Measurements from ENCODE around the gene HHIPL1. TPM values are rescaled to one million over a fixed set of nuclear protein-coding genes. Genes with fewer than 3 reads are reported as not detected.

Gene HHIPL1
- total and polyA plus RNA-seq, 2 donors (not counting 3 experiments of a cell fraction or from before 2014, with no cell fraction given): 1.3 to 2.1 TPM

GRCh38 chr14:99643343-99643742 lies 1.6 kb upstream of the HHIPL1 start:
- H3K27ac ChIP-seq (ENCODE audit: insufficient read depth, low read depth, low read length): no peak overlapping the region
- H3K4me2 ChIP-seq (ENCODE audit: insufficient read depth, low read length): no peak overlapping the region
- no peak for DNase-seq (ENCODE audit: low read depth, low spot score)
- intact Hi-C loops (cut with micrococcal nuclease): no loop called here
- dilution Hi-C loops (cut with MboI; ENCODE audit: extremely low pct_ligation_motif_present, low sequenced_read_pairs): no loop called here
- no peaks in the 10 kb centered on the region for H3K4me1 ChIP-seq (ENCODE audit: control insufficient read depth, extremely low read depth, insufficient read depth, low read length)
- H3K4me3 ChIP-seq (replicated peaks in 1 of 3; ENCODE audit: insufficient read depth in 1 of 3, low read depth in 1 of 3, low read length in 3 of 3): no peak overlapping the region
- no peaks in the 10 kb centered on the region for H3K36me3 ChIP-seq (ENCODE audit: control insufficient read depth in 2 of 2, extremely low read depth in 1 of 2, insufficient read depth in 2 of 2, low read length in 2 of 2)
- no TSS peak for BruUV-seq (replicated peaks)
- H3K9ac ChIP-seq (replicated peaks; ENCODE audit: extremely low read depth, insufficient read depth, low read length): no peak overlapping the region
- no peaks in the 10 kb centered on the region for H4K20me1 ChIP-seq (replicated peaks; ENCODE audit: control insufficient read depth, extremely low read depth, insufficient read depth, low read length)
- H2AFZ ChIP-seq (ENCODE audit: low read depth, low read length): no peak overlapping the region
- CTCF ChIA-PET: no interaction called here
- no peaks in the 10 kb centered on the region for H3K9me1 ChIP-seq (replicated peaks; ENCODE audit: control insufficient read depth, extremely low read depth, insufficient read depth, low read length)
- H3K27me3 ChIP-seq (ENCODE audit: control insufficient read depth in 2 of 2, insufficient read depth in 2 of 2, low read length in 2 of 2): no peaks in the 10 kb centered on the region
- POLR2A ChIA-PET: no interaction called here
- TF ChIP-seq JUN (IDR thresholded peaks at IDR 0.05; ENCODE audit: borderline replicate concordance, insufficient read depth, insufficient read length, low read depth): no peak
- FAIRE-seq: no peak
- H3K79me2 ChIP-seq (ENCODE audit: control insufficient read depth, insufficient read depth, low read length): no peaks in the 10 kb centered on the region
- H3K9me3 ChIP-seq (replicated peaks; ENCODE audit: control insufficient read depth, insufficient read depth, low read length): no peaks in the 10 kb centered on the region

DNA sequence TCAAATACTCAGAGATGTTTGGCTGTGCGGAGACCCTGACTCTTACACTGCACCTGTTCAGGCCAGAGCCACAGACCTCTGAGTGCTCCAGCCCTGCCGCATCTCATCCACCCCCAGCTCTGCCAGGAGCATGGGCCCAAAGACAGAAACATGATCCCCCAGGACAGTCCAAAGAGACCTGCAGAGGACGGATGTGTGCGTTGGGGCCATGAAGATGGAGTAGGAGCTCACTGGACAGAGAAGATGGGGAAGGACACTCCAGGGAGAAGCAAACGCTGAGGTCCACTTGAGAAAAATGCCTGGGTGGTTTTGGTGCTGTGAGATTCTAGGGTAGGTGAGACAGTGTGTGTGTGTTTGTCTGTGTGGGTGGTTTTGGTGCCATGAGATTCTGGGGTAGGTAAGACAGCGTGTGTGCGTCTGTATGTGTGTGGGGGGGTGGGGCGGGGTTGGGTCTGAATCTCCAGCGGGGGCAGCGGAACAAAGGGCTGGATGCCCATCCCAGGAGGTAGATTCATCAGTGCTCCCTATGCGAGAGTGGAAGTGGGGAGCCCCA lies 818 bp upstream of the HHIPL1 start:
- Histone ChIP-seq H3K36me3 (ENCODE audit: control insufficient read depth in 2 of 2, extremely low read depth in 1 of 2, insufficient read depth in 2 of 2, low read length in 2 of 2) (no peaks in the 10 kb centered on the region), H3K27ac (ENCODE audit: insufficient read depth, low read depth, low read length) (no peak overlapping the region), H3K27me3 (ENCODE audit: control insufficient read depth in 2 of 2, insufficient read depth in 2 of 2, low read length in 2 of 2) (no peaks in the 10 kb centered on the region), H4K20me1 (replicated peaks; ENCODE audit: control insufficient read depth, extremely low read depth, insufficient read depth, low read length) (no peaks in the 10 kb centered on the region), H3K4me3 (replicated peaks in 1 of 3; ENCODE audit: insufficient read depth in 1 of 3, low read depth in 1 of 3, low read length in 3 of 3) (no peak overlapping the region), H3K79me2 (ENCODE audit: control insufficient read depth, insufficient read depth, low read length) (no peaks in the 10 kb centered on the region), H3K9me3 (replicated peaks; ENCODE audit: control insufficient read depth, insufficient read depth, low read length) (no peaks in the 10 kb centered on the region), H3K9ac (replicated peaks; ENCODE audit: extremely low read depth, insufficient read depth, low read length) (no peak overlapping the region), H2AFZ (ENCODE audit: low read depth, low read length) (no peak overlapping the region), H3K4me2 (ENCODE audit: insufficient read depth, low read length) (no peak overlapping the region), H3K4me1 (ENCODE audit: control insufficient read depth, extremely low read depth, insufficient read depth, low read length) (no peaks in the 10 kb centered on the region), H3K9me1 (replicated peaks; ENCODE audit: control insufficient read depth, extremely low read depth, insufficient read depth, low read length) (no peaks in the 10 kb centered on the region)
- DNase-seq (ENCODE audit: low read depth, low spot score): no peak
- dilution Hi-C loops (cut with MboI; ENCODE audit: extremely low pct_ligation_motif_present, low sequenced_read_pairs): no loop called here
- no peak for FAIRE-seq
- CTCF ChIA-PET: no interaction called here
- no TSS peak for BruUV-seq (replicated peaks)
- intact Hi-C loops (cut with micrococcal nuclease): no loop called here
- POLR2A ChIA-PET: no interaction called here
- TF ChIP-seq JUN (IDR thresholded peaks at IDR 0.05; ENCODE audit: borderline replicate concordance, insufficient read depth, insufficient read length, low read depth) (no peak), FOS (IDR thresholded peaks at IDR 0.05; ENCODE audit: borderline replicate concordance, insufficient read depth, low read length) (no peak), EZH2 (IDR thresholded peaks at IDR 0.05; ENCODE audit: borderline replicate concordance, low read depth, low read length, severe bottlenecking) (no peak), MYC (IDR thresholded peaks at IDR 0.05; ENCODE audit: low read depth, low read length) (no peak), GATA2 (IDR thresholded peaks at IDR 0.05; ENCODE audit: insufficient read depth, insufficient read length, low read depth, low read length) (no peak), POLR2A (IDR thresholded peaks at IDR 0.05; ENCODE audit: low read depth, low read length) (no peak), POLR2AphosphoS5 (IDR thresholded peaks at IDR 0.05; ENCODE audit: insufficient read depth, low read depth, low read length) (no peak)
- TF ChIP-seq, protein P1, sequence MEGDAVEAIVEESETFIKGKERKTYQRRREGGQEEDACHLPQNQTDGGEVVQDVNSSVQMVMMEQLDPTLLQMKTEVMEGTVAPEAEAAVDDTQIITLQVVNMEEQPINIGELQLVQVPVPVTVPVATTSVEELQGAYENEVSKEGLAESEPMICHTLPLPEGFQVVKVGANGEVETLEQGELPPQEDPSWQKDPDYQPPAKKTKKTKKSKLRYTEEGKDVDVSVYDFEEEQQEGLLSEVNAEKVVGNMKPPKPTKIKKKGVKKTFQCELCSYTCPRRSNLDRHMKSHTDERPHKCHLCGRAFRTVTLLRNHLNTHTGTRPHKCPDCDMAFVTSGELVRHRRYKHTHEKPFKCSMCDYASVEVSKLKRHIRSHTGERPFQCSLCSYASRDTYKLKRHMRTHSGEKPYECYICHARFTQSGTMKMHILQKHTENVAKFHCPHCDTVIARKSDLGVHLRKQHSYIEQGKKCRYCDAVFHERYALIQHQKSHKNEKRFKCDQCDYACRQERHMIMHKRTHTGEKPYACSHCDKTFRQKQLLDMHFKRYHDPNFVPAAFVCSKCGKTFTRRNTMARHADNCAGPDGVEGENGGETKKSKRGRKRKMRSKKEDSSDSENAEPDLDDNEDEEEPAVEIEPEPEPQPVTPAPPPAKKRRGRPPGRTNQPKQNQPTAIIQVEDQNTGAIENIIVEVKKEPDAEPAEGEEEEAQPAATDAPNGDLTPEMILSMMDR (IDR thresholded peaks at IDR 0.05; ENCODE audit: extremely low read depth in 1 of 2, insufficient read depth in 1 of 2, low read depth in 1 of 2, low read length in 2 of 2): no peak
- TF ChIP-seq, protein P2, sequence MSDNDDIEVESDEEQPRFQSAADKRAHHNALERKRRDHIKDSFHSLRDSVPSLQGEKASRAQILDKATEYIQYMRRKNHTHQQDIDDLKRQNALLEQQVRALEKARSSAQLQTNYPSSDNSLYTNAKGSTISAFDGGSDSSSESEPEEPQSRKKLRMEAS (IDR thresholded peaks at IDR 0.05; ENCODE audit: insufficient read depth, insufficient read length): no peak

All from endothelial cell of umbilical vein (primary cell).